Stimulated activated CD4-positive, alpha-beta T cell treated with anti-CD3 and anti-CD28 coated beads, Interleukin-12 subunit alpha, Interleukin-12 subunit beta, amount 100 ng/mL, for 48 hours (primary cell): ENCODE results near the gene TRIM8.

ENCODE experiments used
- DNase-seq, 3 donors: peaks; one replicate each; pipeline ENCODE4 v3.0.0-alpha.2; 2020; ENCODE audit warnings: low read depth in 2 of 3, low spot score in 1 of 3

Gene TRIM8

DNA sequence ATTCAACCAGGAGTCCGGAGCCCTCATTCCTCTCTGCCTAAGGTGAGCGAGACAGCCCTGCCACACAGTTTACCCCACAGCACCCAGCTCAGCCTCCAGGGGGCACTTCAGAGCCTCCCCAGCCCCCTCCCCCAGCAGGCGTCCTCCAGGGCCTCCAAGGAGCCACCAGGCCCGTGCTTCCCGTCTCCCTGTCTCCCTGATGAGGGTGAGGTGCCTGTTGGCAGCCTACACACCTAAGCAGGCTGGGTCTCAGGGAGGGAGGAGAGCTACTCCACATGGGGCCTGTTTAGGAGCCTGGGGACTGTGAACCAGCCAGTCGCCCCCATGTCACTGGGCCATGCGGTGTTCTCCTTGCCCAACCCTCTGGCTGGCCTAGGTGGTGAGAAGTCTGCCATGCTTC, 28.9 kb upstream of the TRIM8 start:
- no peak for DNase-seq

DNA sequence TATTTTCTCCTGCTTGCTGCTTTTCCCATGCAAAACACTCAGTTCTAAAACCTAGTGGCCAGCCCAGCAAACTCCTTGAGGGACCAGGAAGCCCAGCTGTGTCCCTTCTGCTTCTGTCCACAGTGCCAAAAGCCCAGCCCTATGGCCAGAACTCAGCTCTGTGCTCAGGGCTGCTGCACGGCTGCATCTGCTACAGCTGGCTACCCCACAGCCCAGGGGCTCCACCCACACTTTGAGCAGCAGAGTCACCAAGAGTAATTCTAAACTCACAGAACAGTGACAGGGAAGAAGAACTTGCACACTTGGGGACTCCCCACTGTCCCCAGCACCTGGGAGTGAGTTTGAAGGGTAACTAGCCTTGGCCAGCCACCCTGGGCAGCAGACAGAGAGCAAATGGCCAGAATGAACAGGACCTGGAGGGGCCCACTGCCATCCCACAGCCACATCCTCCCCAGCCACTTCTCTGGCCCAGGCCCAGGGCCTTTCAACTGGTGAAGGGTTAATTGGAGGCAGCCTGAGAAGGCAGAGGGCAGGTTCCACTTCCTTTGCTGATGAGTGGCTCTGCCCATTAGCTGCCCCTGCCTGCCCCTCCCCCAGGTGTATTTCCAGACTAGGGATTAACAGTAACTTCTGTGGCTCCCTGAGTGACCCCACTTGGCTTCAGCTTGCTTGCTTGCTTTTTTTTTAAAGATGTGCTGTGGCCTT, 28.1 kb upstream of the TRIM8 start:
- no peak for DNase-seq

DNA sequence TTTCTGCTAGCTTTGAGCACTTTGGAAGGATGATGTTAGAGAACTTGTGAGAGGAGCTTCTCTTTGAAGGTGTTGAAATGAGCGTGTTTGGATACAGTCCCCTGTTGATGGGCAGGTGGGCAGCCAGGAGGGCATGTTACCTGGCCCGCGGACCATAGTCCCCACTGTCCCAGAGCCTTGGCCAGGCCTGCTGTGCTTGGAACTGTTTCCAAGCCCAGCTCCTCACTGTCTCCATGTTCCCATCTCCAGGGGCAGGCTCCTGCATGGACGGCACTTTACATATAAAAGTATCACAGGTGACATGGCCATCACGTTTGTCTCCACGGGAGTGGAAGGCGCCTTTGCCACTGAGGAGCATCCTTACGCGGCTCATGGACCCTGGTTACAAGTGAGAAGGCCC, 27.2 kb upstream of the TRIM8 start:
- DNase-seq, result no peak

DNA sequence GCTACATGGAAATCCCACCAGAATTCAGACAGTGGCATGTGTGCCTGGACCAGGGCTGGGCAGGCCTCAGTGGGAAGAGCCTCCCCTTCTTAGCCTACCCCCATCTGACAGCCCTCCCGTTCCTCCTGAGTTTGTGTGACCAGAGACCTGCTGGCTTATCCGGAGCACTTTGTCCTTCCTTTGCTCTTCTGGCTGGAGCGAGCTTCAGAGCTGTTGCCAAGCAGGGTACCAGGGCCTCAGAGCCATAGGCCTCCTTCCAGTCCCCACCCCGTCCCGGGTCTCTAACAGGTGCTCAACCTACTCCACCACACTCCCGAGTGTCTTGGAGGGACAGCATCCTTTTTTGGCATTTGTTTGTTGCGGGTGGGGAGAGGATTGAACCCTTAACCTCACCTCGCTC, 26.5 kb upstream of the TRIM8 start:
- DNase-seq, result no peak

DNA sequence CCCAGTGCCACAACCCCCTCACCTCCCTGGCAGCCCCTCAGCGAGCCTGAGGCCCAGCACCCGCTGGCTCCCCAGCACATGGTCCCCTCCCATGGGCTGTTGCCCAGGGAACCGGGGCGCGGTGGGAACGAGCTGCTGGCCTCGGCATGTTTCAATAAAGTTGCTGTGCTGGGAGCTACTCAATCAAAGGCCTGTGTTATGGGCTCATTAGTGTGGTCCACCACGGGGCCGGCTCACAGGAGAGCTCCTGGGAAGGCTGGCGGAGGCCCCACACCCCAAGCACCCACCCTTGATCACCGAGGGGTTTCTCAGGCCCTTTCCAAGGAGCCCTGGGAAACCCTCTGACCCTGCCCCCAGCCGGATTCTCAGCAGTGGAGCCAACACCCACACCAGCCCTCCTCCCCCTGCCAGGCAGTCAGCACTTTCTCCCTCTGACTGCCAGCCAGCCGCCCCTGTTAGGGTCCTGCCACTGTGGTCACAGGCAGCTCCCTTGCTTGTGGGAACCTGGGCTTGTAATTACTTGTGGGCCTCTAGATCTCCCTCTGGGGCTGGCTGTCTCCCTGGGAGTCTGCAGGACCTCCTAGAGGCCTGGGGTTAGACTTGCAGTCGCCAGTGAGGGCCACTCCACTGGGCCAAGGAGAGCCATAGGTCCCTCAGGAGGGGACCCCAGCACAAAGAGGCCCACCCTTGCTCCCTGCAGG, 24.8 kb upstream of the TRIM8 start:
- DNase-seq, result no peak

DNA sequence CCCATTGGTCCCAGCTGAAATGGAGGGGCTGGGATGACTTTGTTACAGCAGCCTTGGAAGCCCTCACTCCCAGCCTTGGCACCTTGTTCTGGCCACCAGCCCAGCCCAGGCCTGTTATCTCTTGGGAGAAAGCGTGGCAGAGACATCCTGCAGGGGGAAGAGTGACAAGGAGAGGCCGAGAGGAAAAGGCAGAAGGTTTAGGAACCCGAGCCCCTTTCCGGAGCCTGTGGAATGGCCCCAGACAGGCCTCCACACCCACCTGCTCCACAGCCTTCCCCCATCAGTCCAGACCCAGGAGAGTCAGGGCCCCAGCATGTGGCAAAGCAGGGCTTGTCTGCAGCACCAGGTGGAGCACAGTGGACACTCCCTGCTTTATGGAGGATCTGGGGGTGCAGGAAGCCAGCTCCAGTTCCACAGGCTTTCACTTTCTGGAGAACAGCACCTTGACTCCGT, 24.1 kb upstream of the TRIM8 start:
- DNase-seq, result no peak

DNA sequence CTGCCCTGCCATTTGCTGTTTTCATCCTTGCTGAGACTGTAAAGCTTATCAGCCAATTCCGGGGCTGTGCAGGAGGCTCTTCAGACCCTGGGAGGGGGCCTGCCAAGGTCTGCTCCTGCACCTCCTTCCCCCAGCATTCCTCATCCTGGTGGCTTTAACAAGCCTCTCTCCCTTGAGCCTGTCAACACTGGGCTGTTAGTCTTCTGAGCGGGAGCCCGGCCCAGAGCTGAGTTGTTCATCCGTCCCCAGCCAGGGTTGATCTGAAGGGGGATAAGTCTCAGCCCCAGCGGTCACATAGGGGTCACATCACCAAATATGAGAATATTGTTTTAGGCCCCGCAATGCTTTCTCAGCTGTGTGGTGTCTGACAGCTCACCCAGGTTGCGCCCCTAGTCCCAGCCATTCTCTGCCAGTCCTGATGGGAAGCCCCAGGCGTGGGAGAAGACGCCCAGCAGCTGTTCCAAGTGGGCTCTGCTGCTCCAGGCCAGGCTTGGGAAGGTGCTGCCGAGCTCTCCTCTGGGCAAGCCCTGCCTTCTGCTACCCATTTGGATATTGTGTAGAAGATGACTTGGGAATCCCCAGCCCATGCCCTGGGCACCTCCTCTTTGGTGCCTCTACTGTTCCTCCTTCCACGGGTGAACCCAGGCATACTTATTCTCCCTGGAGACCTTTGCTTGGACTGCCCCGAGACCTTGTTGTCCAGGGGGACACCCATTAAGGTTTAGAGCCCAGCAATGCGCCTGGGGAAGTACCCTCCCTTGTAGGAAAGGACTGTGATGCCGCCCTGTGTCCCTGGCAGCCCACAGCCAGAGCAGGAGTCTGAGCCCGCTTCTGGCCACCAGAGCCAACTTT, 23.5 kb upstream of the TRIM8 start:
- no peak for DNase-seq

DNA sequence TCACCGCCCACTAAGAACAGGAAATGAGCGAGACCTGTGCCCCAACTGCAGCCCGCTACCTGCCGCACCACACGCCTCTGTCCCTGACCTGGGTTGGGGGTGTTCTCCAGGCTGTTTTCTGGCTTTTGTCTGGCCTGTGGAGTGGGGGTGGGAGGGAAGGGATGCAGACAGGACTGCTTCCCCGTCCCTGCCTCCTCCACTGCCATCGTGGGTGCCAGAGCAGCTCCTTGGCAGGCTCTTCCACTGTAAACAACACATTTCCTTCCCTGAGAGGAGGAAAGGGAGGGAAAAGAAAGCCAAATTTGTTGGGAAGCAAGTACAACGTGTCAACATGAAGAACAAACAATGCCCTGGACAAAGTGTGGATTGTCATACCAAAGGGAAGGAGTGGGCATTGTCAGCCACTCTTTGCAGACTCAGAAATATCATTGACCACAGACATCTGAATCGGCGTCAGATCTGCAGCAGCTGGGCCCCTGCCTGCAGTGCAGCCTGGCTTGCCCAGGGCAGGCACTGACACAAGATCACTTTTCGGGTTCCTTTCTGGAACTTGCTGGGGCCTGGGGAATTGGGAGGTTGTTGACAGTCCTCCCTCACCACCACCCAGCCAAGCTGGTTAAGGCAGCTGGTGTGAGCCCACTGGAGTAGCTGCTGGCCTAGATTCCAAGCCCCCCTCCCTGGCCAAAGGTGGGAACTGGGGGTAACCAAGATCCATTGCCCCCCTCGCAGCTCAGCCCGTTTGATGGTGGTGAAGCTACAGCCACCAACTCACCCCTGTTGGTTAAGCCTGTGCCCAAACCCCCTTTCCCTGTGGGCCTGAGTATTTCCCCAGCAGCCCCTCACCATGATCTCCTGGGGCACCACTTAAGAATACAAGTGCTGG, 22.6 kb upstream of the TRIM8 start:
- DNase-seq, result no peak

DNA sequence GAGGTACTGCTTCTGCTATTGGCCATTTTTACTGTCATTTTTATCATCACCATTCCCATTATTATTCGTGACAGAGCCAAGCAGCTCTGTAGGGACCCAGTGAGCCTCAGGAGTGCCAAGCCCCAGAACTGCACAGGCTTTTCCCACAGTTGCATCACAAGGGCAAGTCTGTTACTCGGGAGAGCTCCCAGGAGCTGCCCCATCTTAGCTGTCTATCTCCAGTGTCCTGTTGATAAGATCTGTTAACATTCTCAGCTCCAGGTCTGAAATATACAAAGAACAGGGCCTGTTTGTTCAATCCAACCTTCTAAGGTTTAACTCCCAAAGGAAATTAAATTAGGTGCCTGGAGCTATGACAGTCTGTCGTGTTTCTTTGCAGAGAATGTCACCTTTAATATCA, 20.2 kb upstream of the TRIM8 start:
- DNase-seq, result no peak

DNA sequence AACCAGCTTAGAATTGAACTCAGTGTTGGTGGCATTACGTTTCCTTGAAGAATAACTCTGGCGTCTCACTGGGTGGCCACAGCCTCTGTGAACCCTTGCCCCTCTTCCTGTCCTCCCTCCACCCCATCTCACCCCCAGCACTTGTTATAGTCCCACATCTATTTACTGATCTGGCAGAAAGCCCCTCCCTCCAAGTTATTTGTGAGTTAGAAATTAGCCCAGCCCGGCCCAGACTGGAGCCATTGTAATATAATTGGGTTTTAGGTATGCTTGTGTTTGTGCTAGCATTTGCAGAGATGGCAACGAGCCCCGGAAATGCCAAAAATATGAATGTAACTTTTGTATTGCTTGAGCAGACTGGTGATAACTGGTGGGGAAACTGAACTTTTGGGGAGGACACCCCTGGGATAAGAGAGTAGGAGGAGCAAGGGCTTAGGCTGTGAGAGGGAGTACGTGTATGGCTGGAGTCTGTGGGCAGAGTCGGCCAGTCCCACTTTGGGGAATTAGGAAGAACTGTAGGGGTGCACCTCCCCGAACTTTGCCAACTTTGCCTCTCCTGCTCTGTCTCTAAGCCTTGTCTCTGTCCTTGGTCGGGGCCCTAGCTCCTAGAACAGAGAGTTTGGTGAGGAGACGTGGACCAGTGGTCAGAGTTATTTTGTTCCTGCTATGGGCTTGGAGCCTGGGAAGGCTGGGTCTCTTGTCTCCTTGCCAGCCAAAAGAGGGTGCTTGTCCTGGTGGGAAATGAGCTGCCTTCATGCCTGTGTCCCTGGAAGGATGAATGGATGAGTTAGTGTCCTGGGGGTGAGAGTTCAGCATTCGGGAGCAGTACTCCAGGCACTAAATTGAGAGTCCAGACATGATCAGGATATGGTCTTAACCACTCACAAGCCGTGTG, 19.3 kb upstream of the TRIM8 start:
- DNase-seq, result no peak

DNA sequence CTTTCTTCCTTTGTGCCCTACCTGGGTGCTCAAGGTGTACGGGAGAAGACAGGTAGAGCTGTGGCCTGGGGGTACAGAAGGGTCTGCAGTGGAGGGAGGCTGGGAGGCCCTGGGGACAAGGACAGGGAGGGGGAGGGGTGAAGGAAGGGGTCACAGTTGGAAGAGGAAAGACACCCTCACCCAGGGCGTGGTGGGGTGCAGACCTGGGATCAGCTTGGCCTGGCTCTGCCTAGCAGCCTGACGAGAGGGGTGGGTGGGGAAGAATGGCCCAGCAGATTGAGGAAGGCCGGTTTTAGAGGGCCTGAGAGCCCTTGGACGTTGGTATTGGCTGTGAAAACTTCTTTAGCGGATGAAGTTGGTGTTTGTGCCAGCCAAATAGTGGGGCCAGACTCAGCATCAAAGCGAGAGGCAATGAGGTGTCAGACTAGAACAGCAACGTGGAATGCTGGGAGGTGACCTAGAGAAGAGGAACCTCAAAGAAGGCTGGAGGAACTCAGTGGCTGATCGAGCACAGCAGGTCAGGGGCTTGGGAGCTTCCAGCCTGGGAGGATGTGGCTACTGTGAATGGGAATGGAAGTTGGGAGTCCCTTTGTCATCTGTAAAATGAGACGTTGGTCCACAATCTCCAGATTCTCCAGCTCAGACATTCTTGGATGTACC, 18.1 kb upstream of the TRIM8 start:
- DNase-seq, result no peak

DNA sequence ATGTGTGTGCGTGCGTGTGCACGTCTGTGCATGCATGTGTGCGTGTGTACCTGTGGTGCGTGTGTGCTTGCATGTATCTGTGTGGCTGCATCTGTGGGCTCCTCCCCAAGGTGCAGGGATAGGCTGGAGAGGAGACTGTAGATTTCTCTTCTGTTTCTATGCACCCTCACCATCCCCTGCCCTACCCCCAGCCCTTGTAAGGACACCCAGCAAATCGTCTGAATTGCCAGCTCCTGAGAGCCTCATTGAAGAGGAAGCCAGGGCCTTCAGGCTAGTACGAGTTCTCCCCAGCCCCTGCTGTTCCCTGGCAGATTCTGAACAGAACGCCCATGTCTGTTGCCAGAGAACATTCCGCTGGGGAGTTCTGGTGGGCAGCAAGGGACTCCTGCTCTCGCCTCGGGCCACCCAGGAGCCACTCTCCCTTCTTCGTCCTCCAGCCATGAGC, 17.0 kb upstream of the TRIM8 start:
- no peak for DNase-seq

DNA sequence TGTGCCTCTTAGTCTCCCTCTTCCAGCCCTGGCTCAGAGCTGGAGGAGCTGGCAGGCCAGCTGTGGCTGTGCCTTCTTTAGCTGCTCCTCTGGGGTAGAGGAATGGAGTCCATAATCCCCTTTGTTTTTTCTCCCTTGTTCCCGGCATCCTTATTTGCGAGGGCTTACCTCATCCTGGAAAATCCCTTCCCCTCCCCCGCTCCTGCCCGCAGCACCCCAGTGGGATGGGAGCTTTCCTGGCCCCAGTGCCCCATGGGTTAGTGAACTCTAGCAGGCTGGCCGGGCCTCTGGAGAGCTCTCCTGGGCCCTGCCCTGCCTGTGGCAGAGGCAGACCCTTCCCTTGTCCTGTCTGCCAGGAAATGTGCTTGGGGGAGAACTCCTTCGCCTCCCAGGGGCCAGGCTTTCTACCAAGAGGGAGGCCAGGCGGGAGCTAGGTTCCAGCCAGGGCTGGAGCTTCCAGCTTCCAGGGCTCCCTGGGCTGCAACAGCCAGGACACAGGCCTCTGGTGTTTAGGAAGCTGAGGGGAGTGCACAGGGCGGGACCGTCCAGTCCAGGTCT, 16.5 kb upstream of the TRIM8 start:
- no peak for DNase-seq

DNA sequence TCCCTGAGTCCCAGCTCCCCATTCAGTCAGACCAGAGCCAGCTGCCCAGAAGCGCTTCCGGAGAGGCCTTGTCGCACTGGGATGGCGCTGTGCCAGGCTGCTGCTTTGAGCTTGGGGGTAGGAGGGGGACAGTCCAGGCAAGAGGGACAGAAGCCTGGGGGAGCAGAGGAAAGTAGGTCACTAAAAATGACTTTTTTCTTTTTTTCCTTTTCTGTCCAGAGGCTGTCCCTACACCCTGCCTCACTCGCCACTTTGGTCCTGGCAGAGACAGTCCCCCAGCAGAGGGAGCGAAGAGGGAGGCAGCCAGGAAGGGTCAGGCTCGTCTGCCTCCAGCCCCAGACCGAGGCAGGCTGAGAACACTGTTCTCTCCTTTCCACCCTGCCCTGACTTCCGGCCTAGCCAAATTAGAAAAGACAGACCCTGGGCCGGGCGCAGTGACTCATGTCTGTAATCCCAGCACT, 15.8 kb upstream of the TRIM8 start:
- DNase-seq, result no peak

DNA sequence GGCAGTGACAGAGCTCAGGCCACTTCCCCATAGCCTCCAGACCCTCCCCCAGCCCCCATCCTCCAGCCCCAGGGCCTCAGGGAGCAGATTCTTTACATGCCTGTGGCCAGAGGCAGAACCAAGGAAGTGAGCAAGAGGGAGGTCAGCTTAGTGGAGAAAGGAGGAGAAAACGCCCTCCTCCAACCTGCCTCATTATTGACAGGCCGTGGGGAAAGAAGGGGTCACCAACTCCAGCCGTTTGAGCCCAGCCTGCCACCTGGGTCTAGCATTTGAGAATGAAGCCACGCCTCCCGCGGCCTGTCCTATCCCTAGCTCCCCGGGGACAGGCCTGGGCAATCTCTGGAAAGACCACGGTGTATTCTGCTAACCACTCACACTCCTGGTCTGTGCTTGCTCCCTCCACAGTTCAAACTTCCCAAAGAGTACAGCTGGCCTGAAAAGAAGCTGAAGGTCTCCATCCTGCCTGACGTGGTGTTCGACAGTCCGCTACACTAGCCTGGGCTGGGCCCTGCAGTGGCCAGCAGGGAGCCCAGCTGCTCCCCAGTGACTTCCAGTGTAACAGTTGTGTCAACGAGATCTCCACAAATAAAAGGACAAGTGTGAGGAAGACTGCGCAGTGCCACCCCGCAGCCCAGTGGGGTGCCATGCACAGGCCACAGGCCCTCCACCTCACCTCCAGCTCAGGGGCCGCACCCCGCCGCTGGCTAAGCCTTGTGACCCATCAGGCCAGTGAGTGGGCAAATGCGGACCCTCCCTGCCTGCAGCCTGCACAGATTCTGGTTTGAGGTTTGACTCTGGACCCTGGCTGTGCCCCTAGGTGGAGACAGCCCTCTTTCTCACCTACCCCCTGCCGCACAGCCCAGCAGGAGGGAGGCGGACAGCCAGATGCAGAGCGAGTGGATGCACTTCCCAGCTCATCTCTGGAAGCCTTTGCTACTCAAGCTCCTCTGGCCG, 14.3 kb upstream of the TRIM8 start:
- DNase-seq, result no peak

DNA sequence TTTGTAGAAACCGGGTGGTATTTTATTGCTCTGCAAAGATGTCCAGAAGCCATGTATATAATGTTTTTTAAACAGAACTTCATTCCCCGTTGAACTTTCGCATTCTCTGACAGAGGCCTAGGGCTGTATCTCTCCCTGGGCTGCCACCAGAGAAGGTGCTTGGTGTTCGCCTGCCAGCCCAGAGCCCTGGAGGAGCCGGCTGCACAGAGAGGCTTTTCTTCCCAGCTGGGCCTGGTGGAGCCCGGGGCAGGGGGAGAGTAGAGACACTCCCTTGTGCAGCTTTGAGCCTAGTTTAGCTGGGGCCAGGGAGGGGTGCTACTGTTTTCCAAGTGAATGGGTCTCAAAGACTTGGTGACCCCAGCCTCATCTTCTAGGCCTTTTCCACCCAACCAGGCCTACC, 13.6 kb upstream of the TRIM8 start:
- DNase-seq, result no peak

DNA sequence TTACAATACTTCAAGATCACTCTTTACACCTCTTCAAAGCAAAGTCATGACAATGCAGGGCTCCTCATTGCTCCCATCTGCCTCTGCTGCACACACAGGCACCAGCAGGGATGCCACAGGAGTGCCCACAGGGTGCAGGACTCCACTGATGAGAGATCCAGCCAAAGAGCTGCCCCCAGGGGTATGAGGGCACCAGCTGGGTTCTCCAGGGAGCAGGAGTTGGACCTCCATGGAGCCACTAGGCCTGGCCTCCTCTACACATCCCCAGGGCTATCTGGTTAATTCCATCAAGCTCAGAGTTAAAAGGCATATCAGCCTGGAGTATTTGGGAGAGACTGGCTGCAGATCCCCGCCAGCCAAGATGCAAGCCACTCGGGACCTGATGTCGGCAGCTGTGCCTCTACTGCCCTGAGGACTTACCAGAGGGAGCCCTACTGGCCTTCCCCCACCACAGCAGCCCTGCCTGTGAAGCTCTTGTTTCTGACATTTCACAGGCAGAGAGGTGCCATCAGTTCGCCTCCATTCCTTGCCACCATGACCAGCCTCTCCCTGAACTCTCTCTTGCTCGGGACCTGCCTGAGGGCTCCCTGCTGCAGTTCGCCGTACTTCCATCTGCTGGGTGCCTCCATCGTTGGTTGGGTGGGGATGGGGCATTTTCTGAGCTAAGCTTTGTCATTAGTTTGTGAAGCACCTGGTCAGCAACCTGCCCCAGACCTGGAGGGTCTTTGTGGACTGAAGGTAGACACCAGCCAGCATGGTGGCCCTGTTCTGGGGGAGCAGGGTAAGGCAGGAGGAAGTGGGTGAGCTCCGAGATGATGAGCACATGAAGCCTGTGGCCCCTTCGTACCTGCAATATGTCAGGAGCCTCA, 12.5 kb upstream of the TRIM8 start:
- DNase-seq, result no peak
